HepG2 (cell line): Measurements from ENCODE around the gene MYO19. TPM values are rescaled to one million over a fixed set of nuclear protein-coding genes. Genes with fewer than 3 reads are reported as not detected.

Source experiments
- AGO1 ChIP-seq: fragments of 200-400 bp; formaldehyde crosslinking; IDR thresholded peaks from 2 replicates; pipeline ENCODE4 v1.6.1; 2017; ENCODE audit warnings: mild to moderate bottlenecking, low read depth, low read length, moderate library complexity; ENCODE audit not compliant: poor library complexity, severe bottlenecking
- CCDC6 ChIP-seq: sonication (generic); formaldehyde crosslinking; IDR thresholded peaks from 2 replicates; pipeline ENCODE4 v1.8.1; 2022; ENCODE audit warnings: mild to moderate bottlenecking, missing genetic modification reagents, moderate library complexity
- DDIT3 ChIP-seq: sonication (generic); formaldehyde crosslinking; IDR thresholded peaks from 2 replicates; pipeline ENCODE4 v1.4.0; 2020; ENCODE audit warnings: mild to moderate bottlenecking, missing genetic modification reagents
- DR1 ChIP-seq: sonication (generic); formaldehyde crosslinking; IDR thresholded peaks from 2 replicates; pipeline ENCODE4 v1.8.0; 2021; ENCODE audit warnings: mild to moderate bottlenecking, missing genetic modification reagents, inconsistent platforms
- FIP1L1 ChIP-seq: fragments of 200-400 bp; formaldehyde crosslinking; IDR thresholded peaks from 2 replicates; pipeline ENCODE4 v1.6.1; 2018; ENCODE audit warnings: low read depth, mild to moderate bottlenecking, low read length, moderate library complexity, borderline replicate concordance; ENCODE audit not compliant: insufficient read depth
- JUND ChIP-seq: sonication (generic); formaldehyde crosslinking; IDR thresholded peaks from 2 replicates; pipeline ENCODE4 v1.8.0; 2022; ENCODE audit warnings: mild to moderate bottlenecking, missing genetic modification reagents
- KAT7 ChIP-seq: IDR thresholded peaks from 2 replicates; pipeline ENCODE4 v1.6.1; 2018; ENCODE audit warnings: borderline replicate concordance, missing compliant biosample characterization
- KDM5A ChIP-seq: fragments of 200-600 bp; sonication (generic); IDR thresholded peaks from 2 replicates; pipeline ENCODE4 v1.7.0; 2018; ENCODE audit warnings: antibody characterized with exemption, mild to moderate bottlenecking, low read length, borderline replicate concordance
- MAZ ChIP-seq, 2 experiments: sonication (generic) in 1 of 2; formaldehyde crosslinking in 1 of 2; IDR thresholded peaks; 2 replicates each; pipeline versions ENCODE4 v1.5.0 to v1.6.1; 2012 to 2020; ENCODE audit warnings: low read depth in 2 of 2, mild to moderate bottlenecking in 2 of 2, borderline replicate concordance in 1 of 2, improper control_type of control experiment in 1 of 2, low read length in 1 of 2, missing genetic modification reagents in 1 of 2, moderate library complexity in 1 of 2
- MTF1 ChIP-seq: sonication (generic); formaldehyde crosslinking; IDR thresholded peaks from 2 replicates; pipeline ENCODE4 v1.5.0; 2020; ENCODE audit warnings: missing genetic modification reagents
- NR2F6 ChIP-seq, 2 experiments: IDR thresholded peaks; 2 replicates each; pipeline ENCODE4 v1.6.1; 2016; ENCODE audit warnings: antibody characterized with exemption in 1 of 2, mild to moderate bottlenecking in 1 of 2
- PAX8 ChIP-seq: sonication (generic); formaldehyde crosslinking; IDR thresholded peaks from 2 replicates; pipeline ENCODE4 v1.8.0; 2022; ENCODE audit warnings: mild to moderate bottlenecking, missing genetic modification reagents, borderline replicate concordance
- POLR2A ChIP-seq, 2 experiments: IDR thresholded peaks; 2 replicates each; pipeline ENCODE4 v1.6.1; 2011; ENCODE audit warnings: low read depth in 2 of 2, low read length in 2 of 2, mild to moderate bottlenecking in 1 of 2, moderate library complexity in 1 of 2; ENCODE audit not compliant: insufficient read depth in 1 of 2
- REL ChIP-seq: sonication (generic); formaldehyde crosslinking; conservative IDR thresholded peaks from 2 replicates; pipeline ENCODE4 v1.8.0; 2022; ENCODE audit warnings: mild to moderate bottlenecking, missing genetic modification reagents, moderate library complexity
- ZFX ChIP-seq: sonication (generic); formaldehyde crosslinking; IDR thresholded peaks from 2 replicates; pipeline ENCODE4 v1.4.0; 2020; ENCODE audit warnings: mild to moderate bottlenecking, low read depth, missing genetic modification reagents, moderate library complexity
- ZNF12 ChIP-seq: sonication (generic); formaldehyde crosslinking; IDR thresholded peaks from 2 replicates; pipeline ENCODE4 v1.5.0; 2020; ENCODE audit warnings: missing genetic modification reagents
- ZNF501 ChIP-seq: sonication (generic); formaldehyde crosslinking; IDR thresholded peaks from 2 replicates; pipeline ENCODE4 v1.5.1; 2020; ENCODE audit warnings: mild to moderate bottlenecking, moderate library complexity, missing genetic modification reagents
- ZNF567 ChIP-seq: sonication (generic); formaldehyde crosslinking; IDR thresholded peaks from 2 replicates; pipeline ENCODE4 v1.8.1; 2023; ENCODE audit warnings: mild to moderate bottlenecking, missing genetic modification reagents, borderline replicate concordance
- ZNF577 ChIP-seq: sonication (generic); formaldehyde crosslinking; IDR thresholded peaks from 2 replicates; pipeline ENCODE4 v1.4.0; 2020; ENCODE audit warnings: mild to moderate bottlenecking, low read depth, missing genetic modification reagents, borderline replicate concordance
- ZNF713 ChIP-seq: sonication (generic); formaldehyde crosslinking; IDR thresholded peaks from 2 replicates; pipeline ENCODE4 v1.4.0; 2020; ENCODE audit warnings: mild to moderate bottlenecking, missing genetic modification reagents
- polyA plus RNA-seq, 8 experiments: library from polyadenylated mRNA; depleted of rRNA in 3 of 8; stranded (reverse) in 7 of 8; unstranded in 1 of 8; fragments of >200 nt; fragmentation: Illumina TruSeq in 4 of 8; extraction: Trizol in 4 of 8; gene quantifications; 2 replicates each; pipeline versions ENCODE4 v1.2.1 to v1.2.3, GENCODE V29; 2011 to 2016; ENCODE audit warnings: low read depth in 4 of 8, missing spikeins in 1 of 8, mixed read lengths in 1 of 8; ENCODE audit not compliant: insufficient read depth in 1 of 8
- total RNA-seq, 5 experiments: library from RNA; depleted of rRNA; stranded (reverse); fragments of >200 nt; fragmentation: Illumina TruSeq; extraction: Trizol; gene quantifications; 2 replicates each; pipeline ENCODE4 v1.2.3, GENCODE V29; 2016; ENCODE audit warnings: low read depth in 1 of 5
- TF ChIP-seq, protein P1 (sequence below): sonication (generic); formaldehyde crosslinking; IDR thresholded peaks from 2 replicates; pipeline ENCODE4 v1.8.0; 2022; ENCODE audit warnings: missing genetic modification reagents, mild to moderate bottlenecking, inconsistent platforms, borderline replicate concordance
- TF ChIP-seq, protein P2 (sequence below): sonication (generic); formaldehyde crosslinking; IDR thresholded peaks from 2 replicates; pipeline ENCODE4 v1.8.1; 2023; ENCODE audit warnings: missing genetic modification reagents, mild to moderate bottlenecking, borderline replicate concordance
- TF ChIP-seq, protein P3 (sequence below): sonication (generic); formaldehyde crosslinking; IDR thresholded peaks from 2 replicates; pipeline ENCODE4 v1.4.0; 2020; ENCODE audit warnings: mild to moderate bottlenecking, missing genetic modification reagents

The MYO19 gene
- total and polyA plus RNA-seq, 2 of the 13 experiments (the other 11 are each of a cell fraction or from before 2014, with no cell fraction given), result 75.7 to 82.3 TPM

GRCh38 chr17:36545465-36546417 is 11.1 kb upstream of the MYO19 start (continued):
- TF ChIP-seq MAZ (IDR thresholded peaks at IDR 0.05; ENCODE audit: borderline replicate concordance, low read depth, low read length), result peak; percentile 100
- TF ChIP-seq MAZ (CRISPR knock-in tag; IDR thresholded peaks at IDR 0.05; ENCODE audit: low read depth), result peak; percentile 97
- peak; percentile 74; the same call in 1 of the 2 replicates for TF ChIP-seq KDM5A
- TF ChIP-seq ZFX (CRISPR knock-in tag), result peak; percentile 95
- TF ChIP-seq DR1 (CRISPR knock-in tag), result peak; percentile 11
- peak; percentile 97; the same call in 1 of the 2 replicates for TF ChIP-seq KAT7
- no peak for TF ChIP-seq ZNF567
- TF ChIP-seq, protein P1, sequence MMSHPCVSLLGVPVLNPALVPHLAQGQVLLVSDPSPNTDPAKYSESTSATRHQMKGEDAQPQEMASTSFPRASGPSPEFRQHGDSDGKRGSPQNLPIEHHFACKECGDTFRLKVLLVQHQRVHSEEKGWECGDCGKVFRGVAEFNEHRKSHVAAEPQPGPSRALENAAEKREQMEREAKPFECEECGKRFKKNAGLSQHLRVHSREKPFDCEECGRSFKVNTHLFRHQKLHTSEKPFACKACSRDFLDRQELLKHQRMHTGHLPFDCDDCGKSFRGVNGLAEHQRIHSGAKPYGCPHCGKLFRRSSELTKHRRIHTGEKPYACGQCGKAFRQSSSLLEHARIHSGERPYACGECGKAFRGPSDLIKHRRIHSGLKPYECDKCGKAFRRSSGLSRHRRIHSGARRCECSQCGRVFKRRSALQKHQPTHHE (CRISPR knock-in tag), result 0 out of 2 replicates have a peak, but pooled peaks have one; percentile 52
- peak; percentile 53; the same call in 1 of the 2 replicates for TF ChIP-seq ZNF501 (CRISPR knock-in tag)
- peak; percentile 43; the same call in 1 of the 2 replicates for TF ChIP-seq ZNF12
- no peak; the same call in 1 of the 2 replicates for TF ChIP-seq REL (CRISPR knock-in tag)
- TF ChIP-seq AGO1, result no peak
- TF ChIP-seq JUND, result peak; percentile 36; the same call in 1 of the 2 replicates
- TF ChIP-seq ZNF577 (CRISPR knock-in tag), result 0 out of 2 replicates have a peak, but pooled peaks have one; percentile 15
- peak; percentile 59 to 65; a peak in 3 of 4 replicates for TF ChIP-seq POLR2A (IDR thresholded peaks at IDR 0.05; ENCODE audit: insufficient read depth in 1 of 2, low read depth in 2 of 2, low read length in 2 of 2)
- TF ChIP-seq ZNF713 (CRISPR knock-in tag), result no peak
- no peak for TF ChIP-seq DDIT3
- TF ChIP-seq NR2F6 (IDR thresholded peaks at IDR 0.05), result no peak
- TF ChIP-seq NR2F6 (CRISPR knock-in tag; IDR thresholded peaks at IDR 0.05), result no peak; the same call in 1 of the 2 replicates
- TF ChIP-seq, protein P2, sequence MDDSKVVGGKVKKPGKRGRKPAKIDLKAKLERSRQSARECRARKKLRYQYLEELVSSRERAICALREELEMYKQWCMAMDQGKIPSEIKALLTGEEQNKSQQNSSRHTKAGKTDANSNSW (CRISPR knock-in tag), result no peak
- peak; percentile 54; the same call in 1 of the 2 replicates for TF ChIP-seq CCDC6 (CRISPR knock-in tag)
- TF ChIP-seq FIP1L1, result 0 out of 2 replicates have a peak, but pooled peaks have one; percentile 27
- TF ChIP-seq, protein P3, sequence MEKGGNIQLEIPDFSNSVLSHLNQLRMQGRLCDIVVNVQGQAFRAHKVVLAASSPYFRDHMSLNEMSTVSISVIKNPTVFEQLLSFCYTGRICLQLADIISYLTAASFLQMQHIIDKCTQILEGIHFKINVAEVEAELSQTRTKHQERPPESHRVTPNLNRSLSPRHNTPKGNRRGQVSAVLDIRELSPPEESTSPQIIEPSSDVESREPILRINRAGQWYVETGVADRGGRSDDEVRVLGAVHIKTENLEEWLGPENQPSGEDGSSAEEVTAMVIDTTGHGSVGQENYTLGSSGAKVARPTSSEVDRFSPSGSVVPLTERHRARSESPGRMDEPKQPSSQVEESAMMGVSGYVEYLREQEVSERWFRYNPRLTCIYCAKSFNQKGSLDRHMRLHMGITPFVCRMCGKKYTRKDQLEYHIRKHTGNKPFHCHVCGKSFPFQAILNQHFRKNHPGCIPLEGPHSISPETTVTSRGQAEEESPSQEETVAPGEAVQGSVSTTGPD, result 0 out of 2 replicates have a peak, but pooled peaks have one; percentile 51
- 0 out of 2 replicates have a peak, but pooled peaks have one; percentile 1 for TF ChIP-seq PAX8 (CRISPR knock-in tag)
- TF ChIP-seq MTF1, result no peak
